ENCODE results near the gene AGPAT2. TPM values are rescaled to one million over a fixed set of nuclear protein-coding genes. Genes with fewer than 3 reads are reported as not detected.

Gene AGPAT2
- total and polyA plus RNA-seq, 2 of the 4 experiments (the other 2 are of a cell fraction), result 16.1 to 39.5 TPM

DNA sequence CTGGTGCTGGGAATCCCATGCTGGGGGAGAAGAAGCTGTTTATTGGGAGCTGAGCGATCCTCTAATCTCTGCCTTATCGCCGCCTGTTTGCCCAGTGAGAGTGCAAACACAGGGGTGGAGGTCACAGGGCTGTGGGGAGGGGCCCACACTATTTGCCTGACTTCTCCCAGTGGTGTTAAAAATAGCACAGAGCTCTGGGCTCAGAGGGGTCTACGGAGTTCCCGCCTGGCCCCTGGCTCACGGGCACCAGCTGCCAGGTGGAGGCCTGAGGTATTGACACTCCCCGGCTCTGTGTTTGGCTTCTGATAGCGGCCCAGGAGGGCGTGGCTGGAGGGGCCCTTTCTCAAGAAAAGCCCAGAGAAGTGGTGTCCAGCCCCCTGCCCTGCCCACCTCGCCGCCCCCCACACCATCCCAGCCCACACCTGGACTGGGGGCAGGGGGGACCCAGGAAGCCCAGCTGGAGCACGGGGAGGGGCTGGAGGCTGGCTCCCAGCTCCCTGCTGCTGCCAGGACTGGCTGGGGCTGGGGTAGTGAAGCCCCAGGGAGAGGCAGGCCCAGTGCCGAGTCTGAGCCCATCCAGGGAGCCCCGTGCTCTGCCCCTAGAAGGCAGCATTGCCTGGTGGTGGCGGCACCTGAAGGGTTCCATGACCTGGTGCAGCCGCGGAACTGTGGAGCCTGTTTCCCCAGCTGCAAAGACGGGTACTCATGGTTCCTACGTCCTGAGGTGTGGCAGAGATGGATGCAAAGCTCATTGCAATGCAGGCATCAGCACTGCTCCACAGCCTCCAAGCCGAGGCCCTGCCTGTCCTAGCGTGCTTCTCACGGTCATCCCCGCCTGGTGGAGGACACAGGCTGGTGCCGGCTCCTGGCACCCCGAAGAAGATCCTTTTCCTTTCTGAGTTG is 60.3 kb downstream of the AGPAT2 start:
- Histone ChIP-seq H3K9ac (ENCODE audit: low read depth, low read length) (no peak overlapping the region), H2AK5ac (ENCODE audit: low read depth, low read length) (no peak overlapping the region), H3K4me2 (ENCODE audit: low read depth, low read length) (no peak overlapping the region), H3K9me1 (ENCODE audit: insufficient read depth, low read length) (peaks cover 6% of the 10 kb centered on the region; the same call in 1 of the 2 replicates), H4K20me1 (ENCODE audit: insufficient read depth, low read length) (peaks cover 9% of the 10 kb centered on the region; the same call in 1 of the 2 replicates), H3K4me3 (ENCODE audit: insufficient read depth, low read depth, low read length) (no peak overlapping the region), H4K8ac (ENCODE audit: low read depth in 2 of 2, low read length in 2 of 2) (no peak overlapping the region), H2BK5ac (ENCODE audit: low read depth, low read length, poor library complexity, severe bottlenecking) (no peak overlapping the region), H3K36me3 (ENCODE audit: control insufficient read depth, insufficient read depth, low read length) (no peaks in the 10 kb centered on the region), H3K4me1 (ENCODE audit: control insufficient read depth, insufficient read depth, low read length) (peaks cover 3% of the 10 kb centered on the region; the same call in 1 of the 2 replicates), H3K27ac (ENCODE audit: insufficient read depth, low read length) (no peak overlapping the region), H3K18ac (ENCODE audit: low read depth, low read length) (no peak overlapping the region), H2BK20ac (ENCODE audit: low read depth, low read length) (no peak overlapping the region), H2BK120ac (ENCODE audit: low read depth, low read length) (no peak overlapping the region), H2AFZ (replicated peaks; ENCODE audit: low read length, poor library complexity) (no peak overlapping the region), H3K14ac (replicated peaks; ENCODE audit: low read depth, low read length) (no peak overlapping the region), H3K9me3 (ENCODE audit: control insufficient read depth, insufficient read depth, low read length) (no peaks in the 10 kb centered on the region), H3K79me1 (ENCODE audit: low read depth in 1 of 2, low read length in 2 of 2) (no peaks in the 10 kb centered on the region; a peak in 1 of 4 replicates), H4K91ac (ENCODE audit: insufficient read depth, low read depth, low read length) (no peak overlapping the region), H2AK9ac (replicated peaks; ENCODE audit: low read depth, low read length, poor library complexity) (no peak overlapping the region), H3K4ac (ENCODE audit: low read depth, low read length) (no peak overlapping the region), H3K56ac (ENCODE audit: extremely low read depth, insufficient read depth, low read length) (no peak overlapping the region), H2BK15ac (ENCODE audit: low read depth, low read length) (no peak overlapping the region), H3K27me3 (ENCODE audit: control insufficient read depth, insufficient read depth, low read length) (no peaks in the 10 kb centered on the region; the same call in 1 of the 2 replicates), H3K23ac (ENCODE audit: low read depth, low read length) (no peak overlapping the region), H4K5ac (ENCODE audit: low read depth, low read length) (no peak overlapping the region)
- ChIA-PET POLR2A (ENCODE audit: unreplicated experiment) (no interaction called here), CTCF (interaction anchor here (1.0 to 2.2 kb wide), 2 partner anchors 138 to 142 kb away, joined by 3 to 16 read pairs; no protein-coding TSS in a partner anchor)
- dilution Hi-C loops (cut with HindIII; ENCODE audit: low sequenced_read_pairs, unreplicated experiment) (no loop called here), in situ Hi-C loops (cut with MboI; ENCODE audit: low sequenced_read_pairs) (no loop called here), intact Hi-C loops (cut with micrococcal nuclease) (no loop called here)
- no peak for TF ChIP-seq RCOR1 (IDR thresholded peaks at IDR 0.05; ENCODE audit: insufficient replicate concordance, low read length)
- no peak for TF ChIP-seq MAZ (IDR thresholded peaks at IDR 0.05; ENCODE audit: borderline replicate concordance, low read depth, low read length)
- TF ChIP-seq CEBPB (IDR thresholded peaks at IDR 0.05; ENCODE audit: low read depth, low read length), result no peak
- no peak for TF ChIP-seq SMC3 (IDR thresholded peaks at IDR 0.05; ENCODE audit: low read depth, low read length)
- no peak for TF ChIP-seq ELK1 (IDR thresholded peaks at IDR 0.05; ENCODE audit: borderline replicate concordance, low read depth, low read length)
- TF ChIP-seq, protein P1, sequence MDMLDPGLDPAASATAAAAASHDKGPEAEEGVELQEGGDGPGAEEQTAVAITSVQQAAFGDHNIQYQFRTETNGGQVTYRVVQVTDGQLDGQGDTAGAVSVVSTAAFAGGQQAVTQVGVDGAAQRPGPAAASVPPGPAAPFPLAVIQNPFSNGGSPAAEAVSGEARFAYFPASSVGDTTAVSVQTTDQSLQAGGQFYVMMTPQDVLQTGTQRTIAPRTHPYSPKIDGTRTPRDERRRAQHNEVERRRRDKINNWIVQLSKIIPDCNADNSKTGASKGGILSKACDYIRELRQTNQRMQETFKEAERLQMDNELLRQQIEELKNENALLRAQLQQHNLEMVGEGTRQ (IDR thresholded peaks at IDR 0.05; ENCODE audit: low read depth, low read length), result no peak
- TF ChIP-seq NFE2L2 (IDR thresholded peaks at IDR 0.05; ENCODE audit: low read depth, low read length), result no peak
- TF ChIP-seq FOS (IDR thresholded peaks at IDR 0.05; ENCODE audit: low read depth, low read length), result no peak
- BruUV-seq (replicated peaks), result no TSS peak
- WGBS, 2 experiments (ENCODE audit: extremely low coverage in 2 of 2, insufficient read length in 1 of 2), result 63% methylated on average over 9 of the region's 25 CpGs; no CpG with 5 or more reads in 1 of the 2 experiments
- DNase-seq, result no peak
- no peak for ATAC-seq (ENCODE audit: low read depth)

Measured in IMR-90 (cell line).